HepG2 (cell line): ENCODE results near the gene ACTA2. TPM values are rescaled to one million over a fixed set of nuclear protein-coding genes. Genes with fewer than 3 reads are reported as not detected.

Source experiments
- ATAC-seq: fragments of 200-7000 bp; cut with Tn5 transposase; 3 replicates; pipeline ENCODE4 v1.9.1; 2020; ENCODE audit warnings: mild to moderate bottlenecking, moderate library complexity
- BruUV-seq: library from RNA; stranded (reverse); fragments of 400-500 nt; replicated peaks from 2 replicates; lab custom pipeline; 2021; lab: Mats Ljungman, UMichigan
- CTCF ChIA-PET: fragments of 300-600 bp; formaldehyde crosslinking; extraction: SDS; loops from one replicate; lab custom pipeline; 2021; ENCODE audit warnings: low total read pairs, inconsistent platforms, low intra/inter-chr PET ratio; lab: Yijun Ruan, JAX
- POLR2A ChIA-PET: fragments of 350-600 bp; sonication (Branson Sonifier 250); formaldehyde crosslinking; loops from one replicate; lab custom pipeline; 2020; ENCODE audit warnings: antibody characterized with exemption, inconsistent platforms; lab: Yijun Ruan, JAX
- DNase-seq: peaks from one replicate; pipeline ENCODE4 v3.0.0-alpha.2; 2015; ENCODE audit warnings: low spot score
- FAIRE-seq: peaks from 3 replicates; lab custom pipeline; 2011; peaks lifted over from hg19 to GRCh38; lab: Jason Lieb, UNC
- H2AFZ ChIP-seq: one replicate; pipeline ENCODE4 v1.6.1; 2011; ENCODE audit warnings: low read length, inconsistent platforms
- H3K27ac ChIP-seq: fragments of 300-600 bp; 3 replicates; pipeline ENCODE4 v1.8.0; 2011; ENCODE audit warnings: mixed run types, mild to moderate bottlenecking, mixed read lengths, low read length, inconsistent platforms; ENCODE audit not compliant: insufficient read depth; ENCODE audit errors: extremely low read length
- H3K27me3 ChIP-seq, 2 experiments: fragments of 200-600 bp in 1 of 2; 2 replicates in 1 of 2; 3 replicates in 1 of 2; pipeline versions ENCODE4 v1.6.0 to v1.8.0; 2011; ENCODE audit warnings: low read length in 2 of 2, mild to moderate bottlenecking in 2 of 2, moderate library complexity in 2 of 2, inconsistent platforms in 1 of 2; ENCODE audit not compliant: insufficient read depth in 2 of 2, control insufficient read depth in 1 of 2
- H3K36me3 ChIP-seq, 2 experiments: fragments of 200-600 bp in 1 of 2; replicated peaks in 1 of 2; 2 replicates in 1 of 2; 3 replicates in 1 of 2; pipeline versions ENCODE4 v1.5.1 to v1.8.0; 2011; ENCODE audit warnings: low read length in 2 of 2, inconsistent platforms in 1 of 2; ENCODE audit not compliant: insufficient read depth in 2 of 2, control insufficient read depth in 1 of 2
- H3K4me1 ChIP-seq: 2 replicates; pipeline ENCODE4 v1.5.1; 2012; ENCODE audit warnings: low read length, inconsistent platforms; ENCODE audit not compliant: insufficient read depth
- H3K4me2 ChIP-seq: 2 replicates; pipeline ENCODE4 v1.6.0; 2011; ENCODE audit warnings: low read depth, low read length, inconsistent platforms
- H3K4me3 ChIP-seq, 3 experiments: fragments of 200-600 bp in 1 of 3; sonication (generic), shearing (Covaris generic) in 1 of 3; replicated peaks in 1 of 3; 2 replicates each; pipeline ENCODE4 v1.5.1; 2011 to 2016; ENCODE audit warnings: low read length in 3 of 3, inconsistent platforms in 2 of 3, low read depth in 2 of 3, mild to moderate bottlenecking in 2 of 3, control low read depth in 1 of 3, mixed read lengths in 1 of 3; ENCODE audit not compliant: insufficient read depth in 1 of 3
- H3K79me2 ChIP-seq: one replicate; pipeline ENCODE4 v1.6.1; 2011; ENCODE audit warnings: low read length, inconsistent platforms; ENCODE audit not compliant: insufficient read depth
- H3K9ac ChIP-seq: 2 replicates; pipeline ENCODE4 v1.6.0; 2011; ENCODE audit warnings: mild to moderate bottlenecking, low read depth, low read length, inconsistent platforms; ENCODE audit not compliant: insufficient read depth
- H3K9me3 ChIP-seq: 2 replicates; pipeline ENCODE4 v1.5.1; 2012; ENCODE audit warnings: mild to moderate bottlenecking, low read length
- H4K20me1 ChIP-seq: 2 replicates; pipeline ENCODE4 v1.6.0; 2011; ENCODE audit warnings: inconsistent platforms, mild to moderate bottlenecking, low read length, moderate library complexity; ENCODE audit not compliant: insufficient read depth
- FOXK1 ChIP-seq: sonication (generic); formaldehyde crosslinking; IDR thresholded peaks from 2 replicates; pipeline ENCODE4 v1.4.0; 2020; ENCODE audit warnings: low read depth, missing genetic modification reagents, borderline replicate concordance
- KDM4B ChIP-seq: sonication (generic); formaldehyde crosslinking; IDR thresholded peaks from 2 replicates; pipeline ENCODE4 v1.4.0; 2020; ENCODE audit warnings: missing genetic modification reagents
- MLLT10 ChIP-seq: sonication (generic); formaldehyde crosslinking; IDR thresholded peaks from 2 replicates; pipeline ENCODE4 v1.4.0; 2020; ENCODE audit warnings: missing genetic modification reagents
- NBN ChIP-seq: fragments of 450-650 bp; conservative IDR thresholded peaks from 2 replicates; pipeline ENCODE4 v1.6.1; 2017
- REST ChIP-seq, 2 experiments: IDR thresholded peaks; 2 replicates each; pipeline ENCODE4 v1.6.1; 2011 to 2012; ENCODE audit warnings: low read length in 2 of 2, borderline replicate concordance in 1 of 2, low read depth in 1 of 2, mild to moderate bottlenecking in 1 of 2, moderate library complexity in 1 of 2
- SMC3 ChIP-seq: IDR thresholded peaks from 2 replicates; pipeline ENCODE4 v1.6.1; 2011; ENCODE audit warnings: low read length, improper control_type of control experiment
- TFDP1 ChIP-seq: IDR thresholded peaks from 2 replicates; pipeline ENCODE4 v1.6.1; 2016; ENCODE audit warnings: missing compliant biosample characterization, missing genetic modification reagents, borderline replicate concordance
- ZNF329 ChIP-seq: sonication (generic); formaldehyde crosslinking; IDR thresholded peaks from 2 replicates; pipeline ENCODE4 v1.9.0; 2021; ENCODE audit warnings: low read depth, mild to moderate bottlenecking, missing genetic modification reagents
- ZNF543 ChIP-seq: sonication (generic); formaldehyde crosslinking; IDR thresholded peaks from 2 replicates; pipeline ENCODE4 v1.4.0; 2020; ENCODE audit warnings: mild to moderate bottlenecking, missing genetic modification reagents
- ZNF550 ChIP-seq: sonication (generic); formaldehyde crosslinking; IDR thresholded peaks from 2 replicates; pipeline ENCODE4 v1.4.0; 2020; ENCODE audit warnings: mild to moderate bottlenecking, missing genetic modification reagents, borderline replicate concordance
- ZNF577 ChIP-seq: sonication (generic); formaldehyde crosslinking; IDR thresholded peaks from 2 replicates; pipeline ENCODE4 v1.4.0; 2020; ENCODE audit warnings: mild to moderate bottlenecking, low read depth, missing genetic modification reagents, borderline replicate concordance
- whole genome bisulfite sequencing: methylation state at CpG from one replicate; pipeline ENCODE4 v1.1.6; 2017; ENCODE audit warnings: low lambda C conversion rate; 5-methylcytosine and 5-hydroxymethylcytosine counted together
- in situ Hi-C: cut with HindIII; loops from 2 replicates; pipeline ENCODE4 v1.10.0; 2017; ENCODE audit warnings: low pct_unique_long_range_greater_than_20kb; ENCODE audit not compliant: extremely low pct_ligation_motif_present
- intact Hi-C: fragments of 100-400 bp; cut with micrococcal nuclease; formaldehyde crosslinking; loops from one replicate; pipeline ENCODE4 v1.10.0; 2022; ENCODE audit not compliant: unreplicated experiment
- polyA plus RNA-seq, 8 experiments: library from polyadenylated mRNA; depleted of rRNA in 3 of 8; stranded (reverse) in 7 of 8; unstranded in 1 of 8; fragments of >200 nt; fragmentation: Illumina TruSeq in 4 of 8; extraction: Trizol in 4 of 8; gene quantifications; 2 replicates each; pipeline versions ENCODE4 v1.2.1 to v1.2.3, GENCODE V29; 2011 to 2016; ENCODE audit warnings: low read depth in 4 of 8, missing spikeins in 1 of 8, mixed read lengths in 1 of 8; ENCODE audit not compliant: insufficient read depth in 1 of 8
- total RNA-seq, 5 experiments: library from RNA; depleted of rRNA; stranded (reverse); fragments of >200 nt; fragmentation: Illumina TruSeq; extraction: Trizol; gene quantifications; 2 replicates each; pipeline ENCODE4 v1.2.3, GENCODE V29; 2016; ENCODE audit warnings: low read depth in 1 of 5

The ACTA2 gene
- total and polyA plus RNA-seq, 2 of the 13 experiments (the other 11 are each of a cell fraction or from before 2014, with no cell fraction given): 21.8 to 59.9 TPM

GRCh38 chr10:88953662-88954061 lies 1.1 kb upstream of the ACTA2 start:
- no TSS peak for BruUV-seq
- Histone ChIP-seq H3K4me2 (no peak overlapping the region), H4K20me1 (no peaks in the 10 kb centered on the region), H3K36me3 (no peaks in the 10 kb centered on the region), H3K27ac (no peak overlapping the region), H3K27me3 (no peaks in the 10 kb centered on the region), H3K9ac (no peak overlapping the region), H3K4me1 (peaks cover 13% of the 10 kb centered on the region), H3K9me3 (no peaks in the 10 kb centered on the region), H3K79me2 (no peaks in the 10 kb centered on the region), H2AFZ (no peak overlapping the region), H3K4me3 (no peak overlapping the region)
- WGBS: 71% methylated on average over 5 of the region's 5 CpGs
- ChIA-PET POLR2A (no interaction called here), CTCF (no interaction called here)
- DNase-seq (no peak), FAIRE-seq (no peak), ATAC-seq (no peak)
- in situ Hi-C loops (no loop called here), intact Hi-C loops (no loop called here)
- no peak for TF ChIP-seq FOXK1
- no peak for TF ChIP-seq KDM4B (CRISPR knock-in tag)
- TF ChIP-seq ZNF329 (CRISPR knock-in tag): no peak

GRCh38 chr10:88949912-88950837 lies 2.4 kb downstream of the ACTA2 start:
- no peaks in the 10 kb centered on the region for H3K9me3 ChIP-seq
- 81% methylated on average over 3 of the region's 3 CpGs for WGBS
- CTCF ChIA-PET: no interaction called here
- no peaks in the 10 kb centered on the region for H3K4me1 ChIP-seq
- H2AFZ ChIP-seq: no peak overlapping the region
- no peak for FAIRE-seq
- in situ Hi-C loops: no loop called here
- DNase-seq: no peak
- POLR2A ChIA-PET: no interaction called here
- H3K9ac ChIP-seq: no peak overlapping the region
- no peak for ATAC-seq
- no peak overlapping the region for H3K4me3 ChIP-seq
- no peaks in the 10 kb centered on the region for H3K27me3 ChIP-seq
- H3K4me2 ChIP-seq: no peak overlapping the region
- intact Hi-C loops: no loop called here
- H3K79me2 ChIP-seq: no peaks in the 10 kb centered on the region
- H3K36me3 ChIP-seq: no peaks in the 10 kb centered on the region
- no peaks in the 10 kb centered on the region for H4K20me1 ChIP-seq
- no peak overlapping the region for H3K27ac ChIP-seq
- no TSS peak for BruUV-seq
- TF ChIP-seq NBN (no peak), ZNF577 (CRISPR knock-in tag) (no peak), ZNF550 (CRISPR knock-in tag) (no peak), REST (IDR thresholded peaks at IDR 0.05; ENCODE audit: borderline replicate concordance in 1 of 2, low read depth in 1 of 2, low read length in 2 of 2) (no peak), TFDP1 (CRISPR knock-in tag) (no peak), SMC3 (no peak), ZNF543 (CRISPR knock-in tag) (no peak), MLLT10 (CRISPR knock-in tag) (no peak), KDM4B (CRISPR knock-in tag) (no peak)
